ENCODE measurements around the gene DPP3.
"Not testable (repeated sequence)": the region's sequence is repeated elsewhere in the genome, so short reads cannot be mapped to it uniquely, and the experiment has no call there.

Gene DPP3

GRCh38 chr11:66457826-66458225 is 22.4 kb upstream of the DPP3 start:
- H3K9ac ChIP-seq (ENCODE audit: low read length) = no peak overlapping the region
- no peaks in the 10 kb centered on the region for H3K9me3 ChIP-seq (replicated peaks; ENCODE audit: insufficient read depth, low read length)
- H3K4me2 ChIP-seq (ENCODE audit: low read depth, low read length) = no peak overlapping the region
- H4K20me1 ChIP-seq (ENCODE audit: insufficient read depth, low read length) = no peaks in the 10 kb centered on the region
- TF ChIP-seq EZH2phosphoT487 (IDR thresholded peaks at IDR 0.05; ENCODE audit: low read length) = no peak
- no peak overlapping the region for H2AFZ ChIP-seq (ENCODE audit: low read length)
- H3K36me3 ChIP-seq (replicated peaks; ENCODE audit: insufficient read depth, low read length) = no peaks in the 10 kb centered on the region
- 0 out of 2 replicates have a peak, but pooled peaks cover 5% of the 10 kb centered on the region for H3K4me1 ChIP-seq (ENCODE audit: low read length)
- peaks cover 27% of the 10 kb centered on the region for H3K27me3 ChIP-seq (replicated peaks; ENCODE audit: insufficient read depth, low read length)
- H3F3A ChIP-seq (ENCODE audit: insufficient read depth, low read length) = no peaks in the 10 kb centered on the region
- no peaks in the 10 kb centered on the region for H3K9me2 ChIP-seq (replicated peaks; ENCODE audit: insufficient read depth, low read length)
- no peak for DNase-seq
- no peak overlapping the region for H3K4me3 ChIP-seq (ENCODE audit: low read length)
- no peak overlapping the region for H3K27ac ChIP-seq (ENCODE audit: low read length)
- no peaks in the 10 kb centered on the region for H3K79me2 ChIP-seq (ENCODE audit: low read length)

- Histone ChIP-seq H3K9me3 (replicated peaks; ENCODE audit: insufficient read depth, low read length) (no peaks in the 10 kb centered on the region), H3K9me2 (replicated peaks; ENCODE audit: insufficient read depth, low read length) (no peaks in the 10 kb centered on the region), H3K36me3 (replicated peaks; ENCODE audit: insufficient read depth, low read length) (no peaks in the 10 kb centered on the region), H3K9ac (ENCODE audit: low read length) (no peak overlapping the region), H3K79me2 (ENCODE audit: low read length) (no peaks in the 10 kb centered on the region), H3K4me3 (ENCODE audit: low read length) (no peak overlapping the region), H3K4me1 (ENCODE audit: low read length) (0 out of 2 replicates have a peak, but pooled peaks cover 5% of the 10 kb centered on the region), H3K27me3 (replicated peaks; ENCODE audit: insufficient read depth, low read length) (peaks cover 20% of the 10 kb centered on the region), H3F3A (ENCODE audit: insufficient read depth, low read length) (no peaks in the 10 kb centered on the region), H2AFZ (ENCODE audit: low read length) (no peak overlapping the region), H3K4me2 (ENCODE audit: low read depth, low read length) (no peak overlapping the region), H4K20me1 (ENCODE audit: insufficient read depth, low read length) (no peaks in the 10 kb centered on the region), H3K27ac (ENCODE audit: low read length) (no peak overlapping the region)
- no peak for DNase-seq
- TF ChIP-seq CTCF (IDR thresholded peaks at IDR 0.05; ENCODE audit: low read length) (no peak), EZH2phosphoT487 (IDR thresholded peaks at IDR 0.05; ENCODE audit: low read length) (no peak), EZH2 (optimal IDR thresholded peaks at IDR 0.05; ENCODE audit: low read depth, low read length) (no peak)
Observed at GRCh38 chr11:66459138-66459778, 21.0 kb upstream of the DPP3 start.

- TF ChIP-seq CTCF (IDR thresholded peaks at IDR 0.05; ENCODE audit: low read length) = no peak
- TF ChIP-seq EZH2 (optimal IDR thresholded peaks at IDR 0.05; ENCODE audit: low read depth, low read length) = no peak
- TF ChIP-seq EZH2phosphoT487 (IDR thresholded peaks at IDR 0.05; ENCODE audit: low read length) = no peak
- H3K4me1 ChIP-seq (ENCODE audit: low read length) = 0 out of 2 replicates have a peak, but pooled peaks cover 5% of the 10 kb centered on the region
- DNase-seq = no peak
- no peak overlapping the region for H3K4me3 ChIP-seq (ENCODE audit: low read length)
- H3K79me2 ChIP-seq (ENCODE audit: low read length) = no peaks in the 10 kb centered on the region
- no peaks in the 10 kb centered on the region for H3K9me3 ChIP-seq (replicated peaks; ENCODE audit: insufficient read depth, low read length)
- no peaks in the 10 kb centered on the region for H4K20me1 ChIP-seq (ENCODE audit: insufficient read depth, low read length)
- H3K4me2 ChIP-seq (ENCODE audit: low read depth, low read length) = no peak overlapping the region
- H3K9me2 ChIP-seq (replicated peaks; ENCODE audit: insufficient read depth, low read length) = no peaks in the 10 kb centered on the region
- H3F3A ChIP-seq (ENCODE audit: insufficient read depth, low read length) = no peaks in the 10 kb centered on the region
- H2AFZ ChIP-seq (ENCODE audit: low read length) = no peak overlapping the region
- H3K27me3 ChIP-seq (replicated peaks; ENCODE audit: insufficient read depth, low read length) = no peaks in the 10 kb centered on the region
- H3K9ac ChIP-seq (ENCODE audit: low read length) = no peak overlapping the region
- no peak overlapping the region for H3K27ac ChIP-seq (ENCODE audit: low read length)
- H3K36me3 ChIP-seq (replicated peaks; ENCODE audit: insufficient read depth, low read length) = no peaks in the 10 kb centered on the region
Observed at GRCh38 chr11:66462010-66462409, 18.2 kb upstream of the DPP3 start.

- Histone ChIP-seq H3F3A (ENCODE audit: insufficient read depth, low read length) (no peaks in the 10 kb centered on the region), H3K4me1 (ENCODE audit: low read length) (peaks cover 11% of the 10 kb centered on the region; the same call in 1 of the 2 replicates), H3K27ac (ENCODE audit: low read length) (no peak overlapping the region), H3K79me2 (ENCODE audit: low read length) (peaks cover 5% of the 10 kb centered on the region; the same call in 1 of the 2 replicates), H3K36me3 (replicated peaks; ENCODE audit: insufficient read depth, low read length) (no peaks in the 10 kb centered on the region), H3K9ac (ENCODE audit: low read length) (no peak overlapping the region), H3K4me3 (ENCODE audit: low read length) (no peak overlapping the region), H3K9me2 (replicated peaks; ENCODE audit: insufficient read depth, low read length) (no peaks in the 10 kb centered on the region), H3K9me3 (replicated peaks; ENCODE audit: insufficient read depth, low read length) (no peaks in the 10 kb centered on the region), H3K27me3 (replicated peaks; ENCODE audit: insufficient read depth, low read length) (no peaks in the 10 kb centered on the region), H4K20me1 (ENCODE audit: insufficient read depth, low read length) (no peaks in the 10 kb centered on the region), H3K4me2 (ENCODE audit: low read depth, low read length) (no peak overlapping the region), H2AFZ (ENCODE audit: low read length) (no peak overlapping the region)
- no peak for TF ChIP-seq EZH2 (optimal IDR thresholded peaks at IDR 0.05; ENCODE audit: low read depth, low read length)
- no peak for TF ChIP-seq CTCF (IDR thresholded peaks at IDR 0.05; ENCODE audit: low read length)
- no peak for TF ChIP-seq EZH2phosphoT487 (IDR thresholded peaks at IDR 0.05; ENCODE audit: low read length)
- no peak for DNase-seq
Observed at GRCh38 chr11:66462911-66463310, 17.3 kb upstream of the DPP3 start.

- not testable (repeated sequence) for H3K79me2 ChIP-seq (ENCODE audit: low read length); H3K4me3 ChIP-seq (ENCODE audit: low read length); H3K4me2 ChIP-seq (ENCODE audit: low read depth, low read length); H3K36me3 ChIP-seq (replicated peaks; ENCODE audit: insufficient read depth, low read length); H2AFZ ChIP-seq (ENCODE audit: low read length); H3K9me3 ChIP-seq (replicated peaks; ENCODE audit: insufficient read depth, low read length); H3K9ac ChIP-seq (ENCODE audit: low read length); H3K4me1 ChIP-seq (ENCODE audit: low read length); DNase-seq; H3K27me3 ChIP-seq (replicated peaks; ENCODE audit: insufficient read depth, low read length); H3K9me2 ChIP-seq (replicated peaks; ENCODE audit: insufficient read depth, low read length); H3F3A ChIP-seq (ENCODE audit: insufficient read depth, low read length); H3K27ac ChIP-seq (ENCODE audit: low read length); H4K20me1 ChIP-seq (ENCODE audit: insufficient read depth, low read length)
Observed at GRCh38 chr11:66464116-66464515, 16.1 kb upstream of the DPP3 start.
